Progenitor cell of endocrine pancreas (in vitro differentiated cells): Measurements from ENCODE around the gene DCAF11. TPM values are rescaled to one million over a fixed set of nuclear protein-coding genes. Genes with fewer than 3 reads are reported as not detected.

Source experiments
- DNase-seq: peaks from one replicate; pipeline ENCODE4 v3.0.0; 2021; ENCODE audit warnings: low spot score; ENCODE audit not compliant: unreplicated experiment
- H3K27ac Mint-ChIP-seq: 2 replicates; pipeline ENCODE4 v1.8.0; 2021; ENCODE audit warnings: mild to moderate bottlenecking, moderate library complexity, mixed read lengths
- H3K27me3 Mint-ChIP-seq: 2 replicates; pipeline ENCODE4 v1.8.0; 2021; ENCODE audit warnings: mixed read lengths
- H3K36me3 Mint-ChIP-seq: 2 replicates; pipeline ENCODE4 v1.8.0; 2022; ENCODE audit warnings: mixed read lengths; ENCODE audit not compliant: insufficient read depth
- H3K4me1 Mint-ChIP-seq: 2 replicates; pipeline ENCODE4 v1.8.0; 2021; ENCODE audit warnings: low read depth, mixed read lengths
- H3K4me3 Mint-ChIP-seq: 2 replicates; pipeline ENCODE4 v1.8.0; 2021; ENCODE audit warnings: low read depth, mild to moderate bottlenecking, moderate library complexity, mixed read lengths
- H3K9me3 Mint-ChIP-seq: 2 replicates; pipeline ENCODE4 v1.8.0; 2021; ENCODE audit warnings: low read depth, mixed read lengths
- total RNA-seq: library from RNA; stranded (reverse); gene quantifications from 2 replicates; pipeline ENCODE4 v1.2.1, GENCODE V29; 2021
- TF ChIP-seq, protein P1 (sequence below): fragments of 200-600 bp; sonication (generic); IDR thresholded peaks from one replicate; pipeline ENCODE4 v1.5.0; 2021; ENCODE audit warnings: antibody characterized with exemption, mild to moderate bottlenecking; ENCODE audit not compliant: unreplicated experiment

Gene DCAF11
- total RNA-seq, 1 donor from 2014 or later, result 79.7 TPM

DNA sequence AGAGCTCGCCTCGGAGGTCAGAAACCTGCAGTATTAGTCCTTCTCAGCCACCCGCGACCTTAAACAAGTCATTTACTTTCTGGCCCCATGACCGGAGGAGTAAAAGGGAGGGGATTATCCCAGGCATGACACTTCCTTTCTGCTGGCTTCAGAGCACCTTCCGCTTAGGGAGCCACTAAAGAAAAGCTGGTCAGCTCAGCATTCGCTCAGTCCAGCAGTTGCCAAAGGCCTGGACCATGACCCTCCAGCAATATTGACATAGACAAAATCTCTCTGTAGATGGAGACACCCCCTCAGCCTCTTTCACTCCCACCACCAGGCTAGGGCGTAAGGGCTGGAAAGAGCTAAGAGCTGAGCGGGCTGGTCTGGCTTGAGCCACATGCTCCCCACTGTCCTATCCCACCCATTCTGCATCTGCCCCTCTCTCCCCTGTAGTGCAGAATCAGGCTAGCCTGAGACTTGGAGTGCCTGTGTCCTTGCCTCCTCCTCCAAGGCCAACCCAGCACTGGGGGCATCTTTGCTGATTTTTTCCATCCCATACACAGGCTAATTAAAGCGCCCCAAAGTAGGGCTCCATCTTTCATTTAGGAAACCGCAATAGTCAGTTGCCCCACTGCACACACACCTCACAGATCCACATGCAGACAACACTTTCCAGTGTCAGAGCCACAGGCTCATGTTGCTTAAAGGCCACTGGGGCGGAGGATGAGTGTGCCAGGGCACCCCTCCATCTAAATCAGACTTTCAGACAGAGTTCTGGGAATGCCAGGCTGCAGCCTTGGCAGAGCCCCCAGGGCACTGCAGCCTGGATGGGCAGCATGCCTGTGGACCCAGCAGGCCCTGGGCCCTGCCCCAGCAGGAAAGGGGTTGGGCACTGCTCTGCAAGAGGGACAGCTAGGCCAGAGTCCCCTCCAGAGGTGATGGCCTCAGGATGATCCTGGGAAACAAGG, 47.2 kb upstream of the DCAF11 start:
- H3K4me1 Mint-ChIP-seq, result no peaks in the 10 kb centered on the region
- DNase-seq, result no peak
- no peaks in the 10 kb centered on the region for H3K9me3 Mint-ChIP-seq
- no peak overlapping the region for H3K4me3 Mint-ChIP-seq
- H3K27me3 Mint-ChIP-seq, result peaks cover 13% of the 10 kb centered on the region
- TF ChIP-seq, protein P1, sequence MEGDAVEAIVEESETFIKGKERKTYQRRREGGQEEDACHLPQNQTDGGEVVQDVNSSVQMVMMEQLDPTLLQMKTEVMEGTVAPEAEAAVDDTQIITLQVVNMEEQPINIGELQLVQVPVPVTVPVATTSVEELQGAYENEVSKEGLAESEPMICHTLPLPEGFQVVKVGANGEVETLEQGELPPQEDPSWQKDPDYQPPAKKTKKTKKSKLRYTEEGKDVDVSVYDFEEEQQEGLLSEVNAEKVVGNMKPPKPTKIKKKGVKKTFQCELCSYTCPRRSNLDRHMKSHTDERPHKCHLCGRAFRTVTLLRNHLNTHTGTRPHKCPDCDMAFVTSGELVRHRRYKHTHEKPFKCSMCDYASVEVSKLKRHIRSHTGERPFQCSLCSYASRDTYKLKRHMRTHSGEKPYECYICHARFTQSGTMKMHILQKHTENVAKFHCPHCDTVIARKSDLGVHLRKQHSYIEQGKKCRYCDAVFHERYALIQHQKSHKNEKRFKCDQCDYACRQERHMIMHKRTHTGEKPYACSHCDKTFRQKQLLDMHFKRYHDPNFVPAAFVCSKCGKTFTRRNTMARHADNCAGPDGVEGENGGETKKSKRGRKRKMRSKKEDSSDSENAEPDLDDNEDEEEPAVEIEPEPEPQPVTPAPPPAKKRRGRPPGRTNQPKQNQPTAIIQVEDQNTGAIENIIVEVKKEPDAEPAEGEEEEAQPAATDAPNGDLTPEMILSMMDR, result no peak
- H3K27ac Mint-ChIP-seq, result no peak overlapping the region
- no peaks in the 10 kb centered on the region for H3K36me3 Mint-ChIP-seq

DNA sequence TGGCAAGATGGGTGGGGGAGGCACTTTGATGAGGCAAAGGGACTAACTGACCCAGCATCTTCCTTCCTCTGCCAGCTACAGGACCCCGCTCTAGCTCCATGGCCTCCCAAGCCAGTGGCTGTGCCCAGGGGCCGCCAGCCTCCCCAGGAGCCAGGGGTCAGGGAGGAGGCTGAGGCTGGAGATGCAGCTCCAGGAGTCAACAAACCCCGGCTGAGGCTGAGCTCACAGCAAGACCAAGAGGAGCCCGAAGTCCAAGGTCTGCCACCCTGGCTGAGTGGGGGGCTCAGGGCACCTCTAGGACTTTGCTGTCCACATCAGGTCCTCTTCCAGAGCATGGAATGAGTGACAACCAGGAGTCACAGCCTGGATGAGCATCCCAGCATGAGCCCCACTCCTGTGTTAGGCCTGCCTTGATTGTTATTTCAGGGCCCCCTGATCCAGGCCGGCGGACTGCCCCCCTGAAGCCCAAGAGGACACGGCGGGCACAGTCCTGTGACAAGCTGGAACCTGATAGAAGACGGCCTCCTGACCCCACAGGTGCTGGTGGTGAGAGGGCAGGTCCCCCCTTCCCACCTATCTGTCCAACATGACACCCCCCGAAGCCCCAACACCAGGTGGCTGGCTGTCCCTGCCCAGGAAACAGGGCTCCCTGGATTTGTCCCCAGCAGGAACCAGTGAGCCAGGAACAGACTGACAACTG, 45.7 kb upstream of the DCAF11 start:
- TF ChIP-seq, protein P1, result no peak
- H3K27ac Mint-ChIP-seq, result no peak overlapping the region
- H3K9me3 Mint-ChIP-seq, result no peaks in the 10 kb centered on the region
- DNase-seq, result no peak
- H3K4me1 Mint-ChIP-seq, result no peaks in the 10 kb centered on the region
- H3K4me3 Mint-ChIP-seq, result no peak overlapping the region
- H3K27me3 Mint-ChIP-seq, result peaks cover 13% of the 10 kb centered on the region
- H3K36me3 Mint-ChIP-seq, result no peaks in the 10 kb centered on the region

DNA sequence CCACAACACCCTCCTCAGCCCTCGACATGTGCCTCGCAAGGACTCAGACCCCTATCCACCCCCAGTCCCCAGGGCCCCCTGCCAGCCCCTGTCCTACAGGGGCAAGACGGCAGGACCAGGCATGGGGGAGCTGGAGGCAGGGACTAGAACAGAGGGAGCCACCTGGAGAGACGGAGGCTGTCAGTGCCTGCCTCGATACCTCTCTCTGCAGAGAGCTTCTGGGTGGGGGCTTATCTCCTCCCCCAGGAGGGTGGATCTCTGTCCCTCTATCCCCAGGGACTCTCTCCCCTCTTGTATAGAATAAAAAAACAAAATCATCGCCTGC, 45.2 kb upstream of the DCAF11 start:
- no peaks in the 10 kb centered on the region for H3K9me3 Mint-ChIP-seq
- H3K4me3 Mint-ChIP-seq, result no peak overlapping the region
- peaks cover 13% of the 10 kb centered on the region for H3K27me3 Mint-ChIP-seq
- no peak overlapping the region for H3K27ac Mint-ChIP-seq
- H3K4me1 Mint-ChIP-seq, result no peaks in the 10 kb centered on the region
- TF ChIP-seq, protein P1, result no peak
- no peaks in the 10 kb centered on the region for H3K36me3 Mint-ChIP-seq
- DNase-seq, result no peak

DNA sequence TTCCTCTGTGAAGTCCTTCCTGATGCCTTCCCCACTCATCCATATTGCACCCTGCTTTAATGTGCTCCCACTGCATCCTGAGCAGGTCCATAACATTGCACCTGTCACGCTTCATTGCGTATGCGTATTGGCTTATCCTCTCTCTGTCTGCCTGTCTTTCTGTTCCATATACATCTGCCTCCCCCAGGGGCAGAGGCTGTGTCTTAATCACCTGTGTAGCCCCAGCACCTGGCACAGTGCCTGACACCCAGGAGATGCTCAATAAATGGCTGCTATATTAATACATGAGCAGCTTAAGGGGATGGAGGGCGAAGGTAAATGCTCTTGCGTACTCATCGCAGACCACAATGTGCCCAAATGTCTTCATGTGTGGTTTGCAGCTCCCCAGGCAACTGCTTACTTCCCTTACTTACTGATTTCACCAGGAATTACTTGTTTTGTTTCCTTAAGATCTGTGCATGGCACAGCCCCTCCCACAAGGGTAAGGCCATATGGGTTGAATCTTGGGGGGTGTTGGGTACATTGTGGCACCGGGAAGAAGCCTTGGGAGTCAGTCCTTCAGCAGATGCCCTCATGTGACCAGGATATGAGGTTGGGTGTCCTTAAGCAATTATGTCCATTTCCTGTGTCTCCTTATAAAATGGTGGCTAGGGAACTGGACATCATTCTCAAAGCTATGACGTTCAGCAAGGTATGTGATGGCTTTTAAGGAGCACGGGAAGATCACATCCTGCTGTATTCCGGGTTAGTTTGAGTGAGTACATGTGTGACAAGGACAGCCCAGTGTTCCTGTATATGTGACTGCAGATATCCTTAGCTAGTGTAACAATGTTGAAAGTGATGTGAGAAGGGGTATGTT, 44.1 kb upstream of the DCAF11 start:
- Mint-ChIP-seq H3K27ac (no peak overlapping the region), H3K36me3 (no peaks in the 10 kb centered on the region), H3K9me3 (no peaks in the 10 kb centered on the region), H3K4me1 (no peaks in the 10 kb centered on the region), H3K4me3 (no peak overlapping the region), H3K27me3 (peaks cover 13% of the 10 kb centered on the region)
- TF ChIP-seq, protein P1, result no peak
- no peak for DNase-seq
